Stomach (tissue), 4 donors: ENCODE measurements around the gene ABHD17C.

Source experiments
- EP300 ChIP-seq: sonication (generic); formaldehyde crosslinking; IDR thresholded peaks from one replicate; pipeline ENCODE4 v1.6.1; 2017; ENCODE audit warnings: antibody characterized with exemption
- POLR2A ChIP-seq, 4 donors: fragments of 450-650 bp; IDR thresholded peaks; one replicate each; pipeline ENCODE4 v1.6.1; 2016; ENCODE audit warnings: antibody characterized with exemption in 4 of 4, control low read depth in 2 of 4, mild to moderate bottlenecking in 1 of 4, moderate library complexity in 1 of 4
- TF ChIP-seq, protein P1 (sequence below), 7 experiments: fragments of 450-650 bp in 4 of 7; fragments of 200-600 bp in 3 of 7; sonication (generic) in 3 of 7; IDR thresholded peaks; one replicate each; pipeline ENCODE4 v1.5.1; 2016 to 2019; ENCODE audit warnings: antibody characterized with exemption in 7 of 7, control low read depth in 2 of 7, mild to moderate bottlenecking in 1 of 7

DNA sequence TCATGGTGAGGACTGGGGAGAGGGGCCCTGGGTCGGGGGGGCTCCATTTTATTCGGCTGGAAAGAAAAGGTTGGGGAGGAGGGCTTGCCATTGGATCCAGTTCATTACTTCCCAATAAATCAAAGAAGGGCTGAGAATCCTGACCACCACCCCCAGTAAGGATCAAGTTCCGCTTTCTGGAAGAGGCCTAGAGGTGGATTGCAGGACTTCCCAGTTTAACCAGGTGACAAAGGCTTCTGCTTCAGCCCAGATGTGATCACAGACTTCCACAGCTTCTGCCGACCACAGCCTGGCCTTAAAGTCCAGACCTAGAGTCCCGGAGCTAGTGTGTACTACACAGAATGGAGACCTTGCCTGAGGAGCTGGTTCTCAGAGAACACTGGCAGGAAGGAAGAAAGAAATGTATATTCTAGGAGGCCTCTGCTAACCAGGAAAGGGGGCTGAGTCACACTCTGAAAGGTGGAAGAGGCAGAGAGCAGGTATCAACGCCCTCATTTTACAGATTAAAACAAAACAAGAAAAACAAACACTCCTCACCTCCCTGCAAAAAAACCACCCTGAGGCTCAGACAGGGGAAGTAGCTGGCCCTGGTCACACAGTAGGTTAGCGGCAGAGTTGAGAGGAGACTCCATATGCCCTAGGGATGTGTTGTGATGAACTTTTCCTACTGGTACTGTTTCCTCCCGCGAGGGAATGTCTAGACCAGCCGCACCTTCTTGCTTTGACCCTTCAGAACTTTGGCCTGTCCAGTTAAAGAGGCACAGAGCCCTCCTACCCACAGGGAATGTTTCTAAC is 82.9 kb downstream of the ABHD17C start:
- TF ChIP-seq POLR2A (IDR thresholded peaks at IDR 0.05) (no peak), EP300 (no peak)
- TF ChIP-seq, protein P1, sequence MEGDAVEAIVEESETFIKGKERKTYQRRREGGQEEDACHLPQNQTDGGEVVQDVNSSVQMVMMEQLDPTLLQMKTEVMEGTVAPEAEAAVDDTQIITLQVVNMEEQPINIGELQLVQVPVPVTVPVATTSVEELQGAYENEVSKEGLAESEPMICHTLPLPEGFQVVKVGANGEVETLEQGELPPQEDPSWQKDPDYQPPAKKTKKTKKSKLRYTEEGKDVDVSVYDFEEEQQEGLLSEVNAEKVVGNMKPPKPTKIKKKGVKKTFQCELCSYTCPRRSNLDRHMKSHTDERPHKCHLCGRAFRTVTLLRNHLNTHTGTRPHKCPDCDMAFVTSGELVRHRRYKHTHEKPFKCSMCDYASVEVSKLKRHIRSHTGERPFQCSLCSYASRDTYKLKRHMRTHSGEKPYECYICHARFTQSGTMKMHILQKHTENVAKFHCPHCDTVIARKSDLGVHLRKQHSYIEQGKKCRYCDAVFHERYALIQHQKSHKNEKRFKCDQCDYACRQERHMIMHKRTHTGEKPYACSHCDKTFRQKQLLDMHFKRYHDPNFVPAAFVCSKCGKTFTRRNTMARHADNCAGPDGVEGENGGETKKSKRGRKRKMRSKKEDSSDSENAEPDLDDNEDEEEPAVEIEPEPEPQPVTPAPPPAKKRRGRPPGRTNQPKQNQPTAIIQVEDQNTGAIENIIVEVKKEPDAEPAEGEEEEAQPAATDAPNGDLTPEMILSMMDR (IDR thresholded peaks at IDR 0.05): no peak
